HEK293T (cell line): ENCODE measurements around the gene ZNF319.

ENCODE experiments used
- BHLHE40 ChIP-seq: fragments of 450-650 bp; IDR thresholded peaks from 2 replicates; pipeline ENCODE4 v1.6.1; 2016; ENCODE audit warnings: mild to moderate bottlenecking, moderate library complexity, borderline replicate concordance
- ELF4 ChIP-seq: fragments of 450-650 bp; IDR thresholded peaks from 2 replicates; pipeline ENCODE4 v1.6.1; 2017; ENCODE audit warnings: antibody characterized with exemption
- FOXA1 ChIP-seq: fragments of 450-650 bp; IDR thresholded peaks from 2 replicates; pipeline ENCODE4 v1.6.1; 2016; ENCODE audit warnings: mild to moderate bottlenecking
- FOXK2 ChIP-seq: fragments of 450-650 bp; IDR thresholded peaks from 2 replicates; pipeline ENCODE4 v1.6.1; 2016; ENCODE audit warnings: mild to moderate bottlenecking
- FOXM1 ChIP-seq: fragments of 450-650 bp; IDR thresholded peaks from 2 replicates; pipeline ENCODE4 v1.6.1; 2017; ENCODE audit warnings: mild to moderate bottlenecking, borderline replicate concordance
- HDGF ChIP-seq: fragments of 450-650 bp; IDR thresholded peaks from 2 replicates; pipeline ENCODE4 v1.6.1; 2017; ENCODE audit warnings: antibody characterized with exemption, borderline replicate concordance
- LEF1 ChIP-seq: fragments of 450-650 bp; IDR thresholded peaks from 2 replicates; pipeline ENCODE4 v1.6.1; 2017; ENCODE audit warnings: mild to moderate bottlenecking, borderline replicate concordance
- NFRKB ChIP-seq: fragments of 450-650 bp; IDR thresholded peaks from 2 replicates; pipeline ENCODE4 v1.6.1; 2016; ENCODE audit warnings: mild to moderate bottlenecking, moderate library complexity
- SP1 ChIP-seq: fragments of 450-650 bp; IDR thresholded peaks from 2 replicates; pipeline ENCODE4 v1.6.1; 2017
- SUZ12 ChIP-seq: fragments of 450-650 bp; IDR thresholded peaks from 2 replicates; pipeline ENCODE4 v1.6.1; 2016; ENCODE audit warnings: mild to moderate bottlenecking
- TARDBP ChIP-seq: fragments of 450-650 bp; IDR thresholded peaks from 2 replicates; pipeline ENCODE4 v1.6.1; 2016
- ZNF384 ChIP-seq: fragments of 450-650 bp; IDR thresholded peaks from 2 replicates; pipeline ENCODE4 v1.6.1; 2016
- TF ChIP-seq, protein P1 (sequence below): fragments of 450-650 bp; IDR thresholded peaks from 2 replicates; pipeline ENCODE4 v1.6.1; 2016

- TF ChIP-seq ZNF384, result no peak
- no peak for TF ChIP-seq BHLHE40
- TF ChIP-seq TARDBP, result no peak
- no peak for TF ChIP-seq FOXM1
- TF ChIP-seq, protein P1, sequence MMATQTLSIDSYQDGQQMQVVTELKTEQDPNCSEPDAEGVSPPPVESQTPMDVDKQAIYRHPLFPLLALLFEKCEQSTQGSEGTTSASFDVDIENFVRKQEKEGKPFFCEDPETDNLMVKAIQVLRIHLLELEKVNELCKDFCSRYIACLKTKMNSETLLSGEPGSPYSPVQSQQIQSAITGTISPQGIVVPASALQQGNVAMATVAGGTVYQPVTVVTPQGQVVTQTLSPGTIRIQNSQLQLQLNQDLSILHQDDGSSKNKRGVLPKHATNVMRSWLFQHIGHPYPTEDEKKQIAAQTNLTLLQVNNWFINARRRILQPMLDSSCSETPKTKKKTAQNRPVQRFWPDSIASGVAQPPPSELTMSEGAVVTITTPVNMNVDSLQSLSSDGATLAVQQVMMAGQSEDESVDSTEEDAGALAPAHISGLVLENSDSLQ, result no peak
- no peak for TF ChIP-seq SP1
- TF ChIP-seq NFRKB, result no peak
- TF ChIP-seq FOXK2, result no peak
- no peak for TF ChIP-seq FOXA1
- no peak for TF ChIP-seq LEF1
- TF ChIP-seq HDGF, result no peak
- TF ChIP-seq ELF4, result no peak
- TF ChIP-seq SUZ12, result no peak
Observed at GRCh38 chr16:57971848-57972247, 28.6 kb downstream of the ZNF319 start.
